ENCODE measurements around the gene ZNF317. TPM values are rescaled to one million over a fixed set of nuclear protein-coding genes. Genes with fewer than 3 reads are reported as not detected.

Gene ZNF317
- total RNA-seq, 2 donors from 2014 or later: 36.7 to 40.1 TPM

DNA sequence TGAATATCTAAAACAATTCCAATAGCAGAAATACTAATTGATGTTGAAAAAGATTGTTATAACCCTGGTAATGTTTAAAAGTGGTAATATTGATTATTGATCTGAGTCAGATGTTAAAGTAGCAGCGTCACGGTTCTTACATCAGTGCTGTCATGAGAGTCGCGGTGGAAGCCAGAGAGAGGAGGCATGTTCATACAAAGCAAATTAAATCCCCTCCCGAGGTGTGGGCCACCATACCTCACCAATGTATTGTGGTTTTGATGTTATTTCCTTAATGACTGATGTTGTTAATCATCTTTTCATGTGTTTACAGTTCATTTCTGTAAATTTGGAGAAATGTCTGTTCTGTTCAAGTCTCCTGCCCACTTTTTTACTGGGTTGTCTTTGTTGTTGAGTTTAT lies 11.2 kb downstream of the ZNF317 start:
- no peak overlapping the region for H3K27ac ChIP-seq (ENCODE audit: low read depth, low read length)
- H3K36me3 Mint-ChIP-seq (ENCODE audit: low read depth): peaks cover 97% of the 10 kb centered on the region
- H3K27me3 Mint-ChIP-seq (ENCODE audit: insufficient read depth): no peaks in the 10 kb centered on the region
- peaks cover 99% of the 10 kb centered on the region for H3K9me3 ChIP-seq (ENCODE audit: control insufficient read depth, low read length)
- no peaks in the 10 kb centered on the region for H3K27me3 ChIP-seq (ENCODE audit: control insufficient read depth, insufficient read depth, low read length, poor library complexity, severe bottlenecking)
- no peak overlapping the region for H3K4me3 Mint-ChIP-seq
- no peak overlapping the region for H3K27ac Mint-ChIP-seq
- TF ChIP-seq, protein P1, sequence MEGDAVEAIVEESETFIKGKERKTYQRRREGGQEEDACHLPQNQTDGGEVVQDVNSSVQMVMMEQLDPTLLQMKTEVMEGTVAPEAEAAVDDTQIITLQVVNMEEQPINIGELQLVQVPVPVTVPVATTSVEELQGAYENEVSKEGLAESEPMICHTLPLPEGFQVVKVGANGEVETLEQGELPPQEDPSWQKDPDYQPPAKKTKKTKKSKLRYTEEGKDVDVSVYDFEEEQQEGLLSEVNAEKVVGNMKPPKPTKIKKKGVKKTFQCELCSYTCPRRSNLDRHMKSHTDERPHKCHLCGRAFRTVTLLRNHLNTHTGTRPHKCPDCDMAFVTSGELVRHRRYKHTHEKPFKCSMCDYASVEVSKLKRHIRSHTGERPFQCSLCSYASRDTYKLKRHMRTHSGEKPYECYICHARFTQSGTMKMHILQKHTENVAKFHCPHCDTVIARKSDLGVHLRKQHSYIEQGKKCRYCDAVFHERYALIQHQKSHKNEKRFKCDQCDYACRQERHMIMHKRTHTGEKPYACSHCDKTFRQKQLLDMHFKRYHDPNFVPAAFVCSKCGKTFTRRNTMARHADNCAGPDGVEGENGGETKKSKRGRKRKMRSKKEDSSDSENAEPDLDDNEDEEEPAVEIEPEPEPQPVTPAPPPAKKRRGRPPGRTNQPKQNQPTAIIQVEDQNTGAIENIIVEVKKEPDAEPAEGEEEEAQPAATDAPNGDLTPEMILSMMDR (conservative IDR thresholded peaks at IDR 0.05): no peak
- peaks cover 84% of the 10 kb centered on the region for H3K36me3 ChIP-seq (ENCODE audit: control insufficient read depth, insufficient read depth, low read length)
- no peaks in the 10 kb centered on the region for H3K4me1 ChIP-seq (ENCODE audit: control insufficient read depth, insufficient read depth, low read length)
- H3K9me3 Mint-ChIP-seq: peaks cover 96% of the 10 kb centered on the region
- DNase-seq: no peak
- 96 to 100% methylated on average over 5 of the region's 5 CpGs for WGBS, 2 experiments (ENCODE audit: insufficient coverage in 1 of 2, insufficient read length in 1 of 2)
- no peak overlapping the region for H3K4me3 ChIP-seq (ENCODE audit: low read length)
- H3K4me1 Mint-ChIP-seq: no peaks in the 10 kb centered on the region
- no peak overlapping the region for H3K9ac ChIP-seq (ENCODE audit: extremely low read depth, low read length, poor library complexity, severe bottlenecking)

- Histone ChIP-seq H3K4me3 (ENCODE audit: low read length) (no peak overlapping the region), H3K4me1 (ENCODE audit: control insufficient read depth, insufficient read depth, low read length) (no peaks in the 10 kb centered on the region), H3K36me3 (ENCODE audit: control insufficient read depth, insufficient read depth, low read length) (peaks cover 92% of the 10 kb centered on the region), H3K27ac (ENCODE audit: low read depth, low read length) (no peak overlapping the region), H3K9me3 (ENCODE audit: control insufficient read depth, low read length) (peaks cover 98% of the 10 kb centered on the region), H3K9ac (ENCODE audit: extremely low read depth, low read length, poor library complexity, severe bottlenecking) (no peak overlapping the region), H3K27me3 (ENCODE audit: control insufficient read depth, insufficient read depth, low read length, poor library complexity, severe bottlenecking) (no peaks in the 10 kb centered on the region)
- Mint-ChIP-seq H3K27me3 (ENCODE audit: insufficient read depth) (no peaks in the 10 kb centered on the region), H3K27ac (no peak overlapping the region), H3K4me1 (no peaks in the 10 kb centered on the region), H3K4me3 (no peak overlapping the region), H3K36me3 (ENCODE audit: low read depth) (peaks cover 99% of the 10 kb centered on the region), H3K9me3 (peaks cover 89% of the 10 kb centered on the region)
- 92 to 98% methylated on average over 4 of the region's 4 CpGs for WGBS, 2 experiments (ENCODE audit: insufficient coverage in 1 of 2, insufficient read length in 1 of 2)
- TF ChIP-seq, protein P1 (conservative IDR thresholded peaks at IDR 0.05): no peak
- no peak for DNase-seq
These were observed 15.4 kb downstream of the ZNF317 start for GRCh38 chr19:9155591-9155990.

- H3K27ac ChIP-seq (ENCODE audit: low read depth, low read length): no peak overlapping the region
- H3K4me1 ChIP-seq (ENCODE audit: control insufficient read depth, insufficient read depth, low read length): no peaks in the 10 kb centered on the region
- peaks cover 95% of the 10 kb centered on the region for H3K36me3 ChIP-seq (ENCODE audit: control insufficient read depth, insufficient read depth, low read length)
- peaks cover 98% of the 10 kb centered on the region for H3K9me3 ChIP-seq (ENCODE audit: control insufficient read depth, low read length)
- H3K36me3 Mint-ChIP-seq (ENCODE audit: low read depth): peaks cover 99% of the 10 kb centered on the region
- TF ChIP-seq, protein P1 (conservative IDR thresholded peaks at IDR 0.05): no peak
- H3K27me3 Mint-ChIP-seq (ENCODE audit: insufficient read depth): no peaks in the 10 kb centered on the region
- no peak overlapping the region for H3K4me3 ChIP-seq (ENCODE audit: low read length)
- no peaks in the 10 kb centered on the region for H3K4me1 Mint-ChIP-seq
- no peak for DNase-seq
- WGBS, 2 experiments (ENCODE audit: insufficient coverage in 1 of 2, insufficient read length in 1 of 2): 95 to 100% methylated on average over 1 of the region's 1 CpG
- H3K4me3 Mint-ChIP-seq: no peak overlapping the region
- no peak overlapping the region for H3K27ac Mint-ChIP-seq
- no peaks in the 10 kb centered on the region for H3K27me3 ChIP-seq (ENCODE audit: control insufficient read depth, insufficient read depth, low read length, poor library complexity, severe bottlenecking)
- H3K9me3 Mint-ChIP-seq: peaks cover 89% of the 10 kb centered on the region
- no peak overlapping the region for H3K9ac ChIP-seq (ENCODE audit: extremely low read depth, low read length, poor library complexity, severe bottlenecking)
These were observed 16.1 kb downstream of the ZNF317 start for GRCh38 chr19:9156304-9156703.
